ENCODE data around the gene COL9A2. TPM values are rescaled to one million over a fixed set of nuclear protein-coding genes. Genes with fewer than 3 reads are reported as not detected.
A peak's percentile ranks its signal among the peaks of the same experiment; 100 is the strongest.
"Not testable (repeated sequence)": the region's sequence is repeated elsewhere in the genome, so short reads cannot be mapped to it uniquely, and the experiment has no call there.

The COL9A2 gene
- 0.24 and 0.94 TPM in 2 replicates for total RNA-seq
- polyA plus RNA-seq (2012): 0.25 TPM

DNA sequence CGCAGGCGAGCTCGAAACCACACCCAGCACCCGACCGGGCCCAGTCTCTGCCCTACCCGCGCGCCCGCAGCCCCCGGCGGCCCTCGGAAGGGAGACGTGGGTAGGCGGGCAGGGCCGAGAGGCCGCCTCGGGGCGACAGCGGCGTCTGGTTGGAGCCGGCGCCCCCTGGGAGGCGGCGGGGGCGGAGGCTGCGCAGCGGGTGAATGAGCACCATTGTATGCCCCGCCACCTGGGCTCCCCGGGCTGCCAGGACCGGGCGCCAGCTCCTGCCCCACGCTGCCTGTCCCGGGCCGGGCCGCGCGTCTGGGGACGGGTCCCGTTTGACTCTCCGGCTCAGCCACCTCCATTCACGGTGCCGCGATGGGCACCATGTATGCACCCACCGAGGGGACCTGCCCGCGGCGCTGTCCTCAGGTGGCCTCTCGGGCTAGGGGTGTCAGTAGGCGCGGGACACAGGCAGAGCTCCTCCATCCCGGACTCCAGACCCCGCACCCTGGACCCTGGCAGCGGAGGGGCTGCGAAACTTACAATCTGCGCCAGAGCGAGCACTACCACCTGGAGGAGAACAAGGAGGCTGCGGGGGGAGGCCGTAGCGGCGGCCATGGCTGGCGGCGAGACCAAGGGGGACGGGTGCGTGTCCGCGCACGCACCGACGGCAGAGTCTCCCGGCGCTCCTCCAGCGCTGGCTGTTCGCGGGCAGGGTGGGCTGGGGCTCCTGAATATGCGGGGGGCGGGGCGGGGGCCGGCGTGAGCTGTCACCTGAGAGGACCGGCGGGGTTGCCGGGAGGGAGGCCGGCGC is at the start of gene COL9A2:
Gene COL9A2 (minus strand): TSS at position 692 of the 799 bp plus-strand sequence. CDS start 89 bp downstream, at position 603.
- peak; percentile 23 for DNase-seq (ENCODE audit: low read depth)

DNA sequence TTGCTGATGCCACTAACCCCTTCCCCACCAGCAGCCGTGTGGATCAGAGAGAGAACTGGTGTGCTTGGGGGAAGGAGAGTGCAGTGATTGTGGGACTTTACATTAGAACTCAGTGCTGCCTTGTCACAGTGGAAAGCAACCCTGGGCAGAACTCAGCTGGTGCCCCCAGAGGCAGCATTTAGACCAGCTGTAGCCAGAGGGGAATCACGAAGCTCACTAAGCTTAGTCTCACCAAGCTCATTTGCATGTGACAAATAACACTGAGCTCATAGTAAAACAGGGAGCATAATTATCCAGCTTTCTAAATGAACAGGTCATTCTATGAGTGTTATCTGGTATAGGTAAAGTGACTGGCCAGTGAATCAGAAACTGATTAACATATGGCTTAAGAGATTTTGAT is 46.6 kb upstream of the COL9A2 start:
- no peak for DNase-seq (ENCODE audit: low read depth)

GRCh38 chr1:40362699-40363098 is 45.6 kb upstream of the COL9A2 start:
- peak; percentile 34 for DNase-seq (ENCODE audit: low read depth)

- no peak for DNase-seq (ENCODE audit: low read depth)
Measured at GRCh38 chr1:40362199-40362598, 45.1 kb upstream of the COL9A2 start.

- DNase-seq (ENCODE audit: low read depth): no peak
Measured at GRCh38 chr1:40361637-40362036, 44.6 kb upstream of the COL9A2 start.

GRCh38 chr1:40361201-40361600 is 44.1 kb upstream of the COL9A2 start:
- no peak for DNase-seq (ENCODE audit: low read depth)

DNA sequence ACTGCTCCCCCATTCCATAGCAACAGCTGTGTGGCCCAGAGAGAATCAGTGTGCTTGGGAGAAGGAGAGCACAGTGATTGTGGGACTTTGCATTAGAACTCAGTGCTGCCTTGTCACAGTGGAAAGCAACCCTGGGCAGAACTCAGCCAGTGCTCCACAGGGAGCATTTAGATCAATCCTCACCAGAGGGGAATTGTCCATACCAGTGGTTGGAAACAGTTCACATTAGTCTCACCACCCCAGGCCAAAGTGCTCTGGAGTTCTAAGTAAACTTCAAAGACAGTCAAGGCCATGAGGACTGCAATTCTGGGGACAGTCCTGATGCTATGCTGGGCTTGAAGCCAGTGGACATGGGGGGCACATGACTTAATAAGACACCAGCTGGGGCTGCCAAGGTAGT is 43.5 kb upstream of the COL9A2 start:
- DNase-seq (ENCODE audit: low read depth): no peak

DNA sequence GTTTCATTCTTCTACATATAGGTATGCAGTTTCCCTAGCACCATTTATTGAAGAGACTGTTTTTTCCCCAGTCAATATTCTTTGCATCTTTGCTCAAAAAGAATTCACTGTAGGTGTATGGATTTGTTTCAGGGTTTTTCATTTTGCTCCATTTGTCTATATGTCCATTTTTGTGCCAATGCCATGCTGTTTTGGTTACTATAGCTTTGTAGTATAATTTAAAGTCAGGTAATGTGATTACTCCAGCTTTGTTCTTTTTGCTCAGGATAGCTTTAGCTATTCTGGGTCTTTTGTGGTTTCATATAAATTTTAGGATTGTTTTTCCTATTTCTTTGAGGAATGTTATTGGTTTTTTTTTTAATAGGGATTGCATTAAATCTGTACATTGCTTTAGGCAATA is 40.5 kb upstream of the COL9A2 start:
- no peak for DNase-seq (ENCODE audit: low read depth)

DNA sequence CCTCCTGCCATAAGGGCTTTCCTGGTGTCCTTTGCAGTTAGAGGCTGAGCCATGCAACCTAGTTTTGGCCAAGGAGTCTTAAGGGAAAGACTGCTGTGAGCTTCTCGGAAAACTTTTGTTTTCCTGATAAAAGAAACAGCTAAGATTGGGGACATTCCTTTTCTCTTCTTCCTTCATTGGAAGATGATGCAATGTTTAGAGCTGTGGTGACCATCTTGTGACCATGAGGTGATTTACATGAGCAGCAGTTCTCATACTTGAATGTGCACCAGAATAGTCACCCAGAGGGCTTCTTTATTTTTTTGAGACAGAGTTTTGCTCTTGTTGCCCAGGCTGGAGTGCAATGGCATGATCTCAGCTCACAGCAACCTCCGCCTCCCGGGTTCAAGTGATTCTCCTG is 36.0 kb upstream of the COL9A2 start:
- DNase-seq (ENCODE audit: low read depth): no peak

DNA sequence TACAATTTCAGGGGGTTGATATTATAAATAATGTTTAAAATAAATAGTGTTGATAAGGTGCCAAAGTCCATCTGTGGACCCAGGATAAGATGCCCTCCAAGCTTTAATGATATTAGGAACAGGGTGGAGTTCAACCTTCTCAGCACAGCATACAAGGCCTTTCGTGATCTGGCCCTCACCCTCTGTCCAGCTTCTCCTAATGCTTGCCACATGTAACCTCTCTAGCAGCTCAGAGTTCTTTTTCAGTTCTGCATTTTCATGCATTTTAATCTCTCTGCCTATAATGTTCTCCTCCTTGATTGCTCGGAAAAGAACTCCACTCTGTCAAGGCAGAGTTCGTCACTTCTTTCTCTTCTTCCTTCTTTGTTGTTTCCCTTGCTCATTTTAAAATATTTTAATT is 35.0 kb upstream of the COL9A2 start:
- no peak for DNase-seq (ENCODE audit: low read depth)

GRCh38 chr1:40351124-40351523 is 34.0 kb upstream of the COL9A2 start:
- DNase-seq (ENCODE audit: low read depth): no peak

DNA sequence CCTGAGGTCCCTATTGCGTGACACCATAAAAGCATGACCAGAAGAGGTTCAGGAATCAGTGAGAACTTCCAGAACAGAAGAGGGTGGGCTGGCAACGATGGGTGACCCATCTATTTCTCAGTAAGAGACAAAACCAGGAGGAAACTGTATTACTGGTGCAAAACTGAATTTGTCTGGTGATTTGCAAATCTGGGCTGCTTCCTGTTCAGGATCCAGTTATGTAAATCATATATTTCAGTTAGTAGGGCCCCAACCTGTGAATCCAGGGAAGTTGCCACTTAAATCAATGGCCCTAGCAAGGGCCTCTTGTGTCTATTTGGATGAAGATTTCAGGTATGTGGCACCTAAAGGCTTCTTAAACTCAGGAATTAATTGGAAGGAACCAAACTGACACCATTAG is 33.3 kb upstream of the COL9A2 start:
- DNase-seq (ENCODE audit: low read depth): no peak

- peak; percentile 20 for DNase-seq (ENCODE audit: low read depth)
Measured at GRCh38 chr1:40344597-40344996, 27.5 kb upstream of the COL9A2 start.

GRCh38 chr1:40342381-40342717 is 25.3 kb upstream of the COL9A2 start:
- DNase-seq (ENCODE audit: low read depth): not testable (repeated sequence)

DNA sequence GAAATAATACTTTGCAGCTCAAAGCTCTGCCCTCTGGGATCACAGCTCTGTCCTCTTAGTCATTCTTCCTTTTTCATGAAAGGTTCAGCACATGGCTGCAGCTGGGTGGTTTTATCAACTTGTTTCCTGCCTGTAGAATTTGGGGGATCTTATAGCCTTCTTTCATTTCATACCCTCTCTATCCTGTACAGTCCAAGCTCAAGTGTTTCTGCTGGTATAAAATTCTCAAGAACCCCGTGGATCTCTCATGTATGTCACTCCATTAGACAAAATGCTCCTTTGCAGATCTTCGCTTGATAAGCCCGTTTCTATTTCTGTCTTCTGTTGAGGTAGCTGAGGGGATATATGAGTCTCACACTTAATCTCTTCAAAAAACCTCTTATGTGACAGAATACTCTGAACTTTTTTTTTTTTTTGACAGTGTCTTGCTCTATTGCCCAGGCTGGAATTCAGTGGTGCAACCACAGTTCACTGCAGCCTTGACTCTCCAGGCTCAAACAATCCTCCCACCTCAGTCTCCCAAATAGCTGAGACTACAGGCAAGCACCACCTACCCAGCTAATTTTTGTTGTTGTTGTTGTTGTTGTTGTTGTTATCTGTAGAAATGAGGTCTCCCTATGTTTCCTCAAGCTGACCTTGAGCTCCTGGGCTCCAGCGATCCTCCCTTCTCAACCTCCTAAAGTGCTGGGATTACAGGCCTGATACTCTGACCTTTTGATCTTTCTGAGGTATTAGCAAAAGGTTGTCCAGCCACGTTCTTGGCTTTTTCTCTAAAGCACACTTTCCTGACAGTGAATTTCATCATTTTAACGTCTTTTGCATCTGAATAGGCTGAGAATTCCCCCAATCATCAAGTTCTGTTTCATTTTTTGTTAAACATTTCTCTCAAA is 24.6 kb upstream of the COL9A2 start:
- no peak for DNase-seq (ENCODE audit: low read depth)

DNA sequence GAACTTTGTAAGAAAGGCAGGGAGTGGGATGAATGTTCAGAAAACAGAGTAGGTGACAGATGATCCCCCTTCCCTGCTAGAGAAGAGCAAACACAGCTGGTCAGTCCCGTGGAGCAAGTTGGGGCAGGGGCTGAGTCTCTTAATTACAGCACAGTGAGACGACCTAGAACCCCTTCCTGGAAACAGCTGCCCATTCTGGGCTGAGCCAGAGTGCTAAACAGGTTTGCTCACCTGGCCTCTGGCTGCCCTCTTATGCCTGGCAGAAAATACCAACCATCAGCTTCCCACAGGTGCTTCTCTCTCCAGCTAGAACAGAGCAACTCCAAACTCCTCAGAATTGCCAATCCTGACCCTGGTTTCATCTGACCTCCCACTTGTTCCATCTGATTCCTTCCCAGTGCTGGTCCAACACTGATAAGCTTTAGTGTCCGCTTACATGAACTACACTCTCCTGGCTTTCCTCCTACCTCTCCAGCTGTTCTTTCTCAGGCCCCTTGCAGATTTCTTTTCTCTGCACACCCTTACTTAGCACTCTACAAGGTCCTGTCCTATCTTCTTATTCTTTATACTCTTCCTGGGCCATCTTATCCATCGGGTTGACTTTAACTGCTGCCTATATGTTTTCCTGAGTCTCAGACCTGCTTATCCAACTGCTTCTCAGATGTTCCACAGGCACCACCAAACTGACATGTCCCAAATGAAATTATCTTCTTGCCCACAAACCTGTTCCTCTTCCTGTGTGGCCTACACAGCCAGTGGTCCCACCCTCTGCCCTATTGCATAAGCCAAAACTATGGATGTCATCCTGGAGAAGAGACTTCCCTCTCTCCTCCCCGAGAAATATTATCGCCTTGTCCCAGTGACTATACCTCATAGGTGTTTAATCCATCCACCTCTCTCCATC is 22.6 kb upstream of the COL9A2 start:
- DNase-seq (ENCODE audit: low read depth): no peak

GRCh38 chr1:40338745-40339419 is 21.8 kb upstream of the COL9A2 start:
- peak; percentile 81 for DNase-seq (ENCODE audit: low read depth)

GRCh38 chr1:40337443-40337842 is 20.4 kb upstream of the COL9A2 start:
- no peak for DNase-seq (ENCODE audit: low read depth)

- DNase-seq (ENCODE audit: low read depth): no peak
Measured at GRCh38 chr1:40332695-40333094, 15.6 kb upstream of the COL9A2 start.

- DNase-seq (ENCODE audit: low read depth): not testable (repeated sequence)
Measured at GRCh38 chr1:40331403-40331802, 14.3 kb upstream of the COL9A2 start.
